Endothelial cell of umbilical vein (primary cell): ENCODE results near the gene DHX16. TPM values are rescaled to one million over a fixed set of nuclear protein-coding genes. Genes with fewer than 3 reads are reported as not detected.
"Not testable (repeated sequence)": the region's sequence is repeated elsewhere in the genome, so short reads cannot be mapped to it uniquely, and the experiment has no call there.

Source experiments
- BruUV-seq: library from RNA; stranded (reverse); fragments of 400-500 nt; replicated peaks from 2 replicates; lab custom pipeline; 2021; lab: Mats Ljungman, UMichigan
- CTCF ChIA-PET: fragments of 300-600, 350-600 bp; sonication (Branson Sonifier 250); formaldehyde crosslinking; loops from one replicate; lab custom pipeline; 2021; ENCODE audit warnings: antibody characterized with exemption, inconsistent platforms; lab: Charles Lee
- POLR2A ChIA-PET: fragments of 300-600, 350-600 bp; sonication (Branson Sonifier 250); formaldehyde crosslinking; loops from one replicate; lab custom pipeline; 2021; ENCODE audit warnings: antibody characterized with exemption, inconsistent platforms; lab: Charles Lee
- DNase-seq: peaks from one replicate; pipeline ENCODE4 v3.0.0-alpha.2; 2011; ENCODE audit warnings: low read depth, low spot score
- FAIRE-seq: peaks from 2 replicates; lab custom pipeline; 2011; peaks lifted over from hg19 to GRCh38; lab: Jason Lieb, UNC
- H2AFZ ChIP-seq: 2 replicates; pipeline ENCODE4 v1.6.0; 2012; ENCODE audit warnings: low read depth, low read length, control low read depth, inconsistent platforms
- H3K27ac ChIP-seq: 2 replicates; pipeline ENCODE4 v1.5.1; 2011; ENCODE audit warnings: low read depth, mild to moderate bottlenecking, control low read depth, low read length, moderate library complexity; ENCODE audit not compliant: insufficient read depth
- H3K27me3 ChIP-seq, 2 experiments: 2 replicates each; pipeline versions ENCODE4 v1.6.0 to v1.6.1; 2011; ENCODE audit warnings: low read length in 2 of 2, mixed read lengths in 1 of 2; ENCODE audit not compliant: control insufficient read depth in 2 of 2, insufficient read depth in 2 of 2
- H3K36me3 ChIP-seq, 2 experiments: 2 replicates in 1 of 2; 3 replicates in 1 of 2; pipeline ENCODE4 v1.5.1; 2011; ENCODE audit warnings: low read length in 2 of 2, mild to moderate bottlenecking in 1 of 2, moderate library complexity in 1 of 2; ENCODE audit not compliant: control insufficient read depth in 2 of 2, insufficient read depth in 2 of 2; ENCODE audit errors: extremely low read depth in 1 of 2
- H3K4me1 ChIP-seq: 3 replicates; pipeline ENCODE4 v1.5.1; 2011; ENCODE audit warnings: mild to moderate bottlenecking, low read length; ENCODE audit not compliant: control insufficient read depth, insufficient read depth; ENCODE audit errors: extremely low read depth
- H3K4me2 ChIP-seq: 2 replicates; pipeline ENCODE4 v1.6.1; 2011; ENCODE audit warnings: low read length, control low read depth, mixed read lengths; ENCODE audit not compliant: insufficient read depth
- H3K4me3 ChIP-seq, 3 experiments: fragments of 200-600 bp in 1 of 3; sonication (generic), shearing (Covaris generic) in 1 of 3; replicated peaks in 1 of 3; 2 replicates each; pipeline ENCODE4 v1.5.1; 2011 to 2016; ENCODE audit warnings: control low read depth in 3 of 3, low read length in 3 of 3, mild to moderate bottlenecking in 2 of 3, inconsistent platforms in 1 of 3, low read depth in 1 of 3, moderate library complexity in 1 of 3; ENCODE audit not compliant: insufficient read depth in 1 of 3
- H3K79me2 ChIP-seq: 2 replicates; pipeline ENCODE4 v1.6.0; 2012; ENCODE audit warnings: low read length, inconsistent platforms; ENCODE audit not compliant: control insufficient read depth, insufficient read depth
- H3K9ac ChIP-seq: replicated peaks from 2 replicates; pipeline ENCODE3; 2011; ENCODE audit warnings: low read length, control low read depth; ENCODE audit not compliant: insufficient read depth; ENCODE audit errors: extremely low read depth
- H3K9me1 ChIP-seq: replicated peaks from 3 replicates; pipeline ENCODE4 v1.6.0; 2011; ENCODE audit warnings: mild to moderate bottlenecking, low read length; ENCODE audit not compliant: control insufficient read depth, insufficient read depth; ENCODE audit errors: extremely low read depth
- H3K9me3 ChIP-seq: replicated peaks from 2 replicates; pipeline ENCODE4 v1.5.1; 2012; ENCODE audit warnings: low read length, inconsistent platforms; ENCODE audit not compliant: control insufficient read depth, insufficient read depth
- H4K20me1 ChIP-seq: replicated peaks from 2 replicates; pipeline ENCODE3; 2011; ENCODE audit warnings: mild to moderate bottlenecking, low read length; ENCODE audit not compliant: control insufficient read depth, insufficient read depth; ENCODE audit errors: extremely low read depth
- CTCF ChIP-seq, 2 donors: IDR thresholded peaks; 1 replicate in 1 of 2; 2 replicates in 1 of 2; pipeline ENCODE4 v1.5.1; 2011; ENCODE audit warnings: low read length in 2 of 2, mild to moderate bottlenecking in 2 of 2, moderate library complexity in 2 of 2, control low read depth in 1 of 2, inconsistent platforms in 1 of 2, low read depth in 1 of 2; ENCODE audit not compliant: insufficient read depth in 1 of 2; ENCODE audit errors: extremely low read depth in 1 of 2
- EZH2 ChIP-seq: IDR thresholded peaks from 2 replicates; pipeline ENCODE4 v1.6.1; 2012; ENCODE audit warnings: borderline replicate concordance, low read depth, mild to moderate bottlenecking, moderate library complexity, low read length, inconsistent platforms; ENCODE audit not compliant: severe bottlenecking
- FOS ChIP-seq: IDR thresholded peaks from 2 replicates; pipeline ENCODE4 v1.6.1; 2011; ENCODE audit warnings: mild to moderate bottlenecking, low read length, moderate library complexity, borderline replicate concordance; ENCODE audit not compliant: insufficient read depth
- GATA2 ChIP-seq: IDR thresholded peaks from 2 replicates; pipeline ENCODE4 v1.7.0; 2011; ENCODE audit warnings: low read depth, mild to moderate bottlenecking, moderate library complexity, mixed read lengths, low read length; ENCODE audit not compliant: insufficient read length, insufficient read depth
- JUN ChIP-seq: IDR thresholded peaks from 2 replicates; pipeline ENCODE4 v1.6.1; 2011; ENCODE audit warnings: borderline replicate concordance, low read depth; ENCODE audit not compliant: insufficient read length, insufficient read depth
- MYC ChIP-seq: IDR thresholded peaks from one replicate; pipeline ENCODE4 v1.6.1; 2011; ENCODE audit warnings: mild to moderate bottlenecking, low read depth, low read length
- POLR2A ChIP-seq: IDR thresholded peaks from 2 replicates; pipeline ENCODE4 v1.6.1; 2012; ENCODE audit warnings: low read depth, mild to moderate bottlenecking, control low read depth, low read length
- POLR2AphosphoS5 ChIP-seq: IDR thresholded peaks from 2 replicates; pipeline ENCODE4 v1.6.1; 2012; ENCODE audit warnings: low read depth, mild to moderate bottlenecking, control low read depth, low read length, moderate library complexity; ENCODE audit not compliant: insufficient read depth
- dilution Hi-C: fragments of 300-500 bp; cut with MboI; formaldehyde crosslinking; loops from one replicate; pipeline ENCODE4 v1.15.0; 2019; ENCODE audit warnings: low sequenced_read_pairs; ENCODE audit not compliant: extremely low pct_ligation_motif_present
- intact Hi-C: fragments of 100-400 bp; cut with micrococcal nuclease; formaldehyde crosslinking; loops from one replicate; pipeline ENCODE4 v1.10.0; 2022
- polyA plus RNA-seq, 4 experiments: library from polyadenylated mRNA; depleted of rRNA in 3 of 4; stranded (reverse) in 3 of 4; unstranded in 1 of 4; fragments of >200 nt; gene quantifications; 2 replicates each; pipeline versions ENCODE4 v1.2.1 to v1.2.3, GENCODE V29; 2011 to 2012; ENCODE audit warnings: missing spikeins in 1 of 4
- total RNA-seq: library from RNA; stranded (reverse); gene quantifications from 2 replicates; pipeline ENCODE4 v1.2.3, GENCODE V29; 2021
- TF ChIP-seq, protein P1 (sequence below): IDR thresholded peaks from 2 replicates; pipeline ENCODE4 v1.6.1; 2011; ENCODE audit not compliant: insufficient read depth, insufficient read length

DHX16 gene
- total and polyA plus RNA-seq, 2 donors (not counting 3 experiments of a cell fraction or from before 2014, with no cell fraction given), result 38.2 to 66.5 TPM

- Histone ChIP-seq H4K20me1 (peaks cover 3% of the 10 kb centered on the region), H3K4me1 (peaks cover 38% of the 10 kb centered on the region), H3K79me2 (peaks cover 56% of the 10 kb centered on the region), H3K4me3 (peak overlapping the region; percentile 57 to 99 (median 94)), H3K4me2 (peak overlapping the region; percentile 86), H3K36me3 (peaks cover 10 to 18% of the 10 kb centered on the region in 2 experiments), H3K27ac (peak overlapping the region; percentile 56), H3K9me1 (no peaks in the 10 kb centered on the region), H3K9me3 (no peaks in the 10 kb centered on the region), H3K9ac (peak overlapping the region; percentile 100), H2AFZ (no peak overlapping the region), H3K27me3 (no peaks in the 10 kb centered on the region)
- FAIRE-seq (no peak), DNase-seq (no peak)
- BruUV-seq, result no TSS peak
- POLR2A ChIA-PET, result interaction anchor here (1.3 to 2.9 kb wide), 2 partner anchors 30 to 37 kb away, joined by 4 to 18 read pairs; no protein-coding TSS in a partner anchor
- CTCF ChIA-PET, result interaction anchor here (1.3 to 9.2 kb wide), 4 partner anchors 12 to 175 kb away, joined by 4 to 296 read pairs (median 4); no protein-coding TSS in a partner anchor
- TF ChIP-seq MYC (no peak), GATA2 (no peak), POLR2A (no peak), JUN (no peak), POLR2AphosphoS5 (no peak), FOS (no peak), EZH2 (no peak), CTCF (IDR thresholded peaks at IDR 0.05; ENCODE audit: extremely low read depth in 1 of 2, insufficient read depth in 1 of 2, low read depth in 1 of 2, low read length in 2 of 2) (no peak)
- TF ChIP-seq, protein P1, sequence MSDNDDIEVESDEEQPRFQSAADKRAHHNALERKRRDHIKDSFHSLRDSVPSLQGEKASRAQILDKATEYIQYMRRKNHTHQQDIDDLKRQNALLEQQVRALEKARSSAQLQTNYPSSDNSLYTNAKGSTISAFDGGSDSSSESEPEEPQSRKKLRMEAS, result no peak
- intact Hi-C loops (no loop called here), dilution Hi-C loops (no loop called here)
Observed at GRCh38 chr6:30719356-30719755, 46.5 kb upstream of the DHX16 start.

- FAIRE-seq, dilution Hi-C loops, H3K27me3 ChIP-seq, H3K36me3 ChIP-seq, H3K9me3 ChIP-seq, DNase-seq, H4K20me1 ChIP-seq, H2AFZ ChIP-seq, H3K9me1 ChIP-seq: not testable (repeated sequence)
- H3K9ac ChIP-seq, result peak overlapping the region; percentile 82
- H3K4me3 ChIP-seq, result peak overlapping the region in 2 of 3 experiments; percentile 24 to 62
- H3K4me2 ChIP-seq, result peak overlapping the region; percentile 67
- peak overlapping the region; percentile 82 for H3K27ac ChIP-seq
- TSS peak; percentile 1 for BruUV-seq
- peaks cover 27% of the 10 kb centered on the region for H3K4me1 ChIP-seq
- CTCF ChIA-PET, result interaction anchor here (1.0 to 9.2 kb wide), 12 partner anchors 13 to 369 kb away, joined by 4 to 296 read pairs (median 6); no protein-coding TSS in a partner anchor
- H3K79me2 ChIP-seq, result peaks cover 43% of the 10 kb centered on the region
- POLR2A ChIA-PET, result interaction anchor here (1.0 to 2.9 kb wide), 7 partner anchors 11 to 103 kb away, joined by 4 to 18 read pairs (median 6); partner anchors contain the start of gene NRM
- intact Hi-C loops, result loop anchor here (1.0 kb wide), 3 partner anchors 31 to 101 kb away; partner anchors contain the start of genes MRPS18B and PPP1R10
Observed at GRCh38 chr6:30717845-30718720, 45.3 kb upstream of the DHX16 start.
